Mucosa of descending colon (tissue), 3 donors: Measurements from ENCODE around the gene TRIM49D1. TPM values are rescaled to one million over a fixed set of nuclear protein-coding genes. Genes with fewer than 3 reads are reported as not detected.
"Not testable (repeated sequence)": the region's sequence is repeated elsewhere in the genome, so short reads cannot be mapped to it uniquely, and the experiment has no call there.

Source experiments
- ATAC-seq: fragments of 200-7000 bp; cut with Tn5 transposase; one replicate; pipeline ENCODE4 v1.9.1; 2020; ENCODE audit warnings: mild to moderate bottlenecking, moderate library complexity
- DNase-seq, 3 donors: peaks; one replicate each; pipeline ENCODE4 v3.0.0-alpha.2; 2020
- H3K36me3 ChIP-seq: fragments of 200-600 bp; one replicate; pipeline ENCODE4 v1.8.0; 2021; ENCODE audit warnings: low read depth, mild to moderate bottlenecking
- H3K4me1 ChIP-seq: fragments of 200-600 bp; one replicate; pipeline ENCODE4 v1.8.0; 2021; ENCODE audit warnings: low read depth, mild to moderate bottlenecking
- H3K4me3 ChIP-seq: fragments of 200-600 bp; one replicate; pipeline ENCODE4 v1.8.0; 2021; ENCODE audit warnings: mild to moderate bottlenecking
- H3K9me3 ChIP-seq: fragments of 200-600 bp; one replicate; pipeline ENCODE4 v1.8.0; 2021; ENCODE audit warnings: mild to moderate bottlenecking
- CTCF ChIP-seq: fragments of 200-600 bp; IDR thresholded peaks from one replicate; pipeline ENCODE4 v1.8.0; 2022; ENCODE audit warnings: antibody characterized with exemption, mild to moderate bottlenecking
- intact Hi-C, 2 donors: fragments of 100-400 bp; cut with DNase I in 1 of 2; cut with micrococcal nuclease in 1 of 2; formaldehyde crosslinking; loops; one replicate each; pipeline versions ENCODE4 v1.11.0 to v1.11.1; 2022; cut with DNase I, micrococcal nuclease
- long read RNA-seq, 2 donors: library from polyadenylated mRNA; unstranded; transcript quantifications; one replicate each; pipeline ENCODE4 v2.0.0, GENCODE V29; 2019 to 2021
- total RNA-seq, 3 donors: library from RNA; stranded (reverse); fragmentation: NEBNext Ultra II Directional in 2 of 3; extraction: Animal tissue kit (Norgen Biotek cat#: 25700) in 2 of 3; gene quantifications; one replicate each; pipeline versions ENCODE4 v1.2.1 to v1.2.4, GENCODE V29; 2021 to 2023
- donor health status: DM: no; HTN: no; CAD: no; lungs with moderate emphysema.
- donor health status: DM: no; HTN: no; CAD: no.
- donor health status: DM: no; HTN: yes; CAD: no.

TRIM49D1 gene
- not detected for total RNA-seq
- long read RNA-seq, donor 1, result 0 reads
- long read RNA-seq, donor 2, result 0 reads

DNA sequence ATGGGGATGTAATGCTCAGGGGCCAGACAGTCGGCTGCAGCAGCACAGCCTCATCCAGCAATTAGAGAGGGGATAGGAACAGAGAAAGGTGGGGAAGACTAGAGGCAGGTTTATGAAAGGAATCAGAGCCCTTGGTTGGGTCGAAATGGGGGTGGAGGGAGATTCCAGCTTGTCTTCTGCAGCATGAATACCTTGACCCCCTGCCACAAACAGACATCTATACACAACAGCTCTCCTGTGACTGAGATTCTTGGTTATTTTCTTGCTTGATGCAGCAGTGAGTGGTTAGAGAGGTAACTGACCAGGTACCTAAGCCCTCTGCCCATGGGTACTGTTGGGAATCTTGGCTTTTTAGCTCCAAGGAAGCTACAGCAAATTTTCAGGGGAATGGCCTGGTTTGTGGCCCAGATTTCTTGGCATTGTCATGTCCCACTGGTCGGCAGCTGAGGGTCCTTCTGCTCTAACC lies at the start of gene TRIM49D1:
TRIM49D1 (minus strand) TSS at position 51 of the 466 bp plus-strand sequence. CDS start 4,535 bp downstream, outside the sequence.
- no peak for ATAC-seq
- no peak within 1 kb of the TSS for H3K4me3 ChIP-seq
- no peaks in the 10 kb centered on the region for H3K36me3 ChIP-seq
- H3K4me1 ChIP-seq, result no peaks in the 10 kb centered on the region
- no peak for TF ChIP-seq CTCF
- intact Hi-C loops, result no loop called here
- no peak for DNase-seq
- H3K9me3 ChIP-seq, result no peaks in the 10 kb centered on the region

DNA sequence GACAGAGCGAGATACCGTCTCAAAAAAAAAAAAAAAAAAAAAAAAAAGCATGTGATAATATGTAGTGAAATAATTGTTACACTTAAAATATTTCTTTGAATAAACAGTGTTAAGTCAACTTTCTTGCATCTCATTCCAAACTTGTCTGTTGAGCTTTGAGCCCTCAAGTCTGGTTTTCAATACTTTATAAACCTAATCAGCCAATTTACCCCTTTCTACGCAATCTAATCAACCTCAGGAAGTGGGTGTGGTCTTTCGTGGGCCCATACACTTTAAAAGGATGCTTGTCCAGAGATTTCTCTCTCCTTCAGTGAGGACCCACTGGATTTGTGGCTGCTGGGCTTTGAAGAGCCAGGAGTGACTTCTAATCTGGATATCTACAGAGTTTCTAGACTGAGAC lies 43.7 kb upstream of the TRIM49D1 start, which contains the start of gene TRIM64:
TRIM64 (plus strand) TSS at position 301 of the 400 bp plus-strand sequence. CDS start 2,467 bp downstream, outside the sequence.
- DNase-seq, H3K36me3 ChIP-seq, intact Hi-C loops, ATAC-seq, H3K9me3 ChIP-seq, H3K4me3 ChIP-seq, H3K4me1 ChIP-seq: not testable (repeated sequence)

DNA sequence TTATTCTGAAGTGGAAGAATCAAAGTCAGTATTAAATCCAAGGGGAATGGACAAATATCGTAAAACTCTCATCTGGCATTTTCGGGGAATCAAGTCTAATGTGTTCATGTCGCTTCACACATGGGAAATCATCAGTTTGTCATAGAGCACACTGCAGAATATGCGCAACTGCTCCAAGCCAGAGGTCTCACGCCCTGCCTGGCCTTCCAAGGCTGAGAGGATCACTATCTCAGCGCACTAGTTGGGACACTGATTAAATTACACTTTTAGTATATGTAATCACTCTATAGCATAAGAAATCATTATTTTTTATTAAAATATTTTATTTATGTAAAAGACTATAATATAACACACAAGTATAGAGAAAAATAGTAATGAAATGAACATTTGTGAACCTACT lies 38.8 kb upstream of the TRIM49D1 start:
- not testable (repeated sequence) for H3K4me3 ChIP-seq, H3K36me3 ChIP-seq, H3K9me3 ChIP-seq

DNA sequence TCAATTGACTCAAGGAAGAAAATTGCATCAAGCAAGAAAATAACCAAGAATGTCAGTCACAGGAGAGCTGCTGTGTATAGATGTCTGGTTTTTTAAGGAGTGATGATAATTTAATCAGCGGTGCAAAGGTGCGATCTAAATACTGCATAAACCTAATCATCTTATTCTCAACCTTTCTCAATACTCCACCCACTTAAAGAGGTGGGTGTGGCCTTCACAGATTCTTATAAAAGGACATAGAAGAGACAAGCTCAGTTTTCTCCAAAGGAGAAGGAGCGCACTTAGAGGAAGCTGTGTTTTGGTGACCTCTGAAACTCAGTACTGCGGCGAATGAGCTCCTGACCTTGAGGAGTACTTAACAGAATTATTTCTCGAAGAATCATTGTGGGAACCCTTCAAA lies 1.7 kb upstream of the TRIM49D1 start, which contains the start of gene TRIM49D2:
TRIM49D2 (plus strand) TSS at position 301 of the 400 bp plus-strand sequence. CDS start 2,698 bp downstream, outside the sequence.
- H3K9me3 ChIP-seq, H3K4me3 ChIP-seq, intact Hi-C loops, H3K36me3 ChIP-seq, DNase-seq, ATAC-seq, H3K4me1 ChIP-seq: not testable (repeated sequence)

More for the DNA sequence above, 38.8 kb upstream of the TRIM49D1 start:
- ATAC-seq, H3K4me1 ChIP-seq, intact Hi-C loops: not testable (repeated sequence)
- DNase-seq, result peak in 1 of 3 donors; percentile 1

DNA sequence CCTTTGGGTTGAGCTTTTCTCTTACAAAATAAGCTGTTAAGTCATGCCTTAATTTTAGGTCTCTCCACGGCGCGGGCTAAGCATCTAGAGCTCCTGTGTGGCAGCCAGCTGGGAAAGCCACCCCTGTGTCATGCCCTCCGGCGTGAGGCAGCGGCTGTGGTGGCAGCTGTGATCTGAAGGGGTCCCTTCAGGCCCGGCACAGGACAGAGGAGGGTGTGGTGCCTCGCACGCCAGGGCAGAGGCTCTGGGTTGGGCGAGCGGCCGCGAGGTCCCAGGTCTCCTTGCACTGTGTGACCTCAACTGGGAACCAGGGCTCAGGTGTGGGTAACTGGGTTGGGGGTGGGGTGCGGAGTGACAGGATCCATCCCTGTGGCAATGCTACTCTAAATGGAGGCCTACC lies 21.2 kb downstream of the TRIM49D1 start:
- H3K4me3 ChIP-seq, DNase-seq, H3K36me3 ChIP-seq, H3K4me1 ChIP-seq, H3K9me3 ChIP-seq, intact Hi-C loops: not testable (repeated sequence)
- peak; percentile 25 for ATAC-seq

DNA sequence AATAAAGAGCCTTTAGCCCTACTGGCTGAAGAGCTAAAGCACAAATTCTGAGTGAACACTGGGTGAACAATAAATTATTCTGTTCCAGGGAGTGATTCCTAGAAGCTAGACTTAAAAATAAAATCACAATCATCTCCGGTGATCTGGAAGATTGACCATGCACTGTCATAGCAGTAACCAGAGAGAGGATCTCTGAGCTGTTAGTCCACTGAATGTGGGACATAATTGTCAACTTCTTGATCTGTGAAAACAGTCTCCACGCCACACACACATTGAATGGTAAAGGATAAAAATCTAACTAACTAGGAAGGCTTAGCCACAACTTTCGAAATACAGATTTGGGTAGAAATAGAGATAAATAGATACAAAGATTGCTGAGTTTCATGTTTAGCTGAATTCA lies 28.8 kb downstream of the TRIM49D1 start:
- H3K4me1 ChIP-seq, intact Hi-C loops, H3K4me3 ChIP-seq, DNase-seq, ATAC-seq, H3K36me3 ChIP-seq, H3K9me3 ChIP-seq: not testable (repeated sequence)

DNA sequence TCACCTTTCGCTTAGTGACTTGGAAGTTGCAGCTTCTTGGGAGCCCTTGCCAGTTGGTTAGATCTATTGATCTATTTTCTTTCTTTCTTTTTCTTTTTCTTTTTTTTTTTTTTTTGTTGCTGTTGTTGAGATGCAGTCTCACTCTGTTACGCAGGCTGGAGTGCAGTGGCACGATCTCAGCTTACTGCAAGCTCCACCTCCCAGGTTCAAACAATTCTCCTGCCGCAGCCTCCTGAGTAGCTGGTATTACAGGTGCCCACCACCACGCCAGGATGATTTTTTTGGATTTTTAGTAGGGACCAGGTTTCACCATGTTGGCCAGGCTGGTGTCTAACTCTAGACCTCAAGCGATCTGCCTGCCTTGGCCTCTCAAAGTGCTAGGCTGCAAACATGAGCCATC lies 44.5 kb downstream of the TRIM49D1 start:
- ATAC-seq, H3K4me1 ChIP-seq, H3K36me3 ChIP-seq, H3K4me3 ChIP-seq, H3K9me3 ChIP-seq, intact Hi-C loops: not testable (repeated sequence)
- peak in 1 of 3 donors; percentile 3 for DNase-seq

DNA sequence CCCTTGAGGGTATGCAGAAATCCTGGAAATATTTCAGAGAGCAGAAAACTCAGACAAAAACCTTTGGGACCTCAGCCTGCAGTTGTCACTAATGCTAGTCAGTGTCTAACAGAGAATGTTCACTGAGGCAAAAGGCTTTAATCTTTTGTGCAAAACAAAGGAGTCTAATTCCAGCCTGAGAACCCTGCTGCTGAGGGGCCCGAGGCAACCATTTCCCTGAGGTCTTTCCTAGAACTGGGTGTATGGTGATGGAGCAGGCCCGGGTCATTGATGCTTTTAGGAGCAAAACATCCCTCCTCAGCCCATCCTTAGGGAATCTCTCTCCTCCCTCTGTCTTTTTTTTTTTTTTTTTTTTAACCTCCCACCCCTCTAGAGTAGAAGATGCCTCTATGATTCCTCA lies 49.5 kb downstream of the TRIM49D1 start:
- H3K36me3 ChIP-seq, H3K4me3 ChIP-seq, DNase-seq, ATAC-seq, intact Hi-C loops, H3K4me1 ChIP-seq, H3K9me3 ChIP-seq: not testable (repeated sequence)

DNA sequence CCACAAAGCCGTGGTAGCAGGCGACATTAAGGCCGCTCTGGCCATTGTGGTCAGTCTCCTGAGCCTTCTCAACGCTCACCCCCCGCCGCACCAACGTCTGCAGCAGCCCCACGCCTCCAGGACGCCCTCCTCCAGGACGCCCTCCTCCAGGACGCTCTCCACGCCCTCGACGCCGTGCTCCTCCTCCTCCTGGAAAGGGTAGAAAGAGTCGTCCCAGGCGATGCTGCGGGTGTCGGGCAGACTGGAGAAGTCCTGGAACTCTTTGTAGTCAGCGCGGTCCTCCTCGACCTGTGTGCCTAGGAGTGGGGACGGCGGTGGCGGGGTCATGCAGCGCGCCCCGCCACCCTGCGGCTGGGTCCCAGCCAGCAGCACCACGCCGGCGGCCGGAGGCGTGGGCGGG lies 56.8 kb downstream of the TRIM49D1 start:
- DNase-seq, result peak in 1 of 3 donors; percentile 6
- ATAC-seq, H3K36me3 ChIP-seq, H3K4me1 ChIP-seq, intact Hi-C loops, H3K4me3 ChIP-seq, H3K9me3 ChIP-seq: not testable (repeated sequence)

GRCh38 chr11:89863906-89864704 lies 57.9 kb downstream of the TRIM49D1 start:
- intact Hi-C loops, ATAC-seq, H3K9me3 ChIP-seq, H3K4me1 ChIP-seq, H3K36me3 ChIP-seq, H3K4me3 ChIP-seq: not testable (repeated sequence)
- peak in 2 of 3 donors; percentile 26 to 40 for DNase-seq

Other genes with a start within 250 kb of the TRIM49D1 start
- not detected for gene TRIM77, start 211.9 kb downstream of the TRIM49D1 start, total RNA-seq
- gene TRIM49, start 113.7 kb downstream of the TRIM49D1 start, total RNA-seq, result not detected
- gene TRIM64B, start 43.8 kb downstream of the TRIM49D1 start, total RNA-seq, result not detected
- gene TRIM49D2, start 1.8 kb upstream of the TRIM49D1 start, total RNA-seq, result not detected
- not detected for gene TRIM64, start 43.8 kb upstream of the TRIM49D1 start, total RNA-seq
- not detected for gene TRIM49C, start 108.9 kb upstream of the TRIM49D1 start, total RNA-seq
- not detected for gene UBTFL1, start 163.7 kb upstream of the TRIM49D1 start, total RNA-seq
- gene NAALAD2, start 212.4 kb upstream of the TRIM49D1 start, total RNA-seq, result 1 to 10 TPM in 1 of 3 donors, under 1 TPM in 2; 0.73 to 1.2 (median 0.92) TPM